Amygdala (tissue), 56 donors: ENCODE measurements around the gene FYB1.

ENCODE experiments used
- DNase-seq, 56 donors: peaks; one replicate each; lab custom pipeline; 2025; lab: John Stamatoyannopoulos, UW

FYB1 gene

DNA sequence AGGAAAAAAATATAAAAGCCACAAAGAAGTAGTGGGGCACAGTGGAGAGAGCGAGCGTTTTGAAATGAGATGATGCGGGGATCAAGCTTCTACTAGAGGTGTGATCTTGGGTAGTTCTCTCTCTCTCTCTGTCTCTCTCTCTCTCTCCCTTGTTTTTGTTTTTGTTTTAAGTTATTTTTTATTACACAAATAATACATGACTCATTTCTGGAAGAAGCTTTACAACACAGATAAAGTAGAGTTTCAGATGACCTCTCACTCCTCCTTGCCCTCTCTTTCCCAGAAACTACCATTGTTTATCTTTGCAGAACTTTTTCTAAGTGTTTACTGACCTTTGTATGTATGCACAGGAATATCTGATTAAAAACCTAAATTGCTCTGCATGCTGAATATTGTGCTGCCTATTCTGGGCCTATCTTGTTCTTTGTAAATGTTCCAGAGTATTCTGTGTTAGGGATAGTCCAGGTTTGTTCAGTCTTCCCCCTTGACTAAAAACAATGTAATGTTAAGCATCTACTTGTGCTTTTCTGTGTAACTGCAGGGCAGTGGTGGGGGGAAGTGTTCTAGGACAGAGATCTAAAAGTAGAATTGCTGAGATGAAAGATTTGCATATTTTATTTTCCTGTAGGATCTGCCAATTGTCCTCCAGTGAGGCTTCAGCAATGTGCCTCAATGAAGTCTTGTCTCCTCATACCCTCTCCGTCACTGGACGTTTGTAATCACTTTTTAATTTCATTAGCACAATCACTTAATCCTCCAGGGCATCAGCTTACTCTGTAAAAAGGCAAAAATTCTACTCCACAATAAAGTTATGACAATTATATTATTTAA, 52.0 kb downstream of the FYB1 start:
- no peak for DNase-seq

DNA sequence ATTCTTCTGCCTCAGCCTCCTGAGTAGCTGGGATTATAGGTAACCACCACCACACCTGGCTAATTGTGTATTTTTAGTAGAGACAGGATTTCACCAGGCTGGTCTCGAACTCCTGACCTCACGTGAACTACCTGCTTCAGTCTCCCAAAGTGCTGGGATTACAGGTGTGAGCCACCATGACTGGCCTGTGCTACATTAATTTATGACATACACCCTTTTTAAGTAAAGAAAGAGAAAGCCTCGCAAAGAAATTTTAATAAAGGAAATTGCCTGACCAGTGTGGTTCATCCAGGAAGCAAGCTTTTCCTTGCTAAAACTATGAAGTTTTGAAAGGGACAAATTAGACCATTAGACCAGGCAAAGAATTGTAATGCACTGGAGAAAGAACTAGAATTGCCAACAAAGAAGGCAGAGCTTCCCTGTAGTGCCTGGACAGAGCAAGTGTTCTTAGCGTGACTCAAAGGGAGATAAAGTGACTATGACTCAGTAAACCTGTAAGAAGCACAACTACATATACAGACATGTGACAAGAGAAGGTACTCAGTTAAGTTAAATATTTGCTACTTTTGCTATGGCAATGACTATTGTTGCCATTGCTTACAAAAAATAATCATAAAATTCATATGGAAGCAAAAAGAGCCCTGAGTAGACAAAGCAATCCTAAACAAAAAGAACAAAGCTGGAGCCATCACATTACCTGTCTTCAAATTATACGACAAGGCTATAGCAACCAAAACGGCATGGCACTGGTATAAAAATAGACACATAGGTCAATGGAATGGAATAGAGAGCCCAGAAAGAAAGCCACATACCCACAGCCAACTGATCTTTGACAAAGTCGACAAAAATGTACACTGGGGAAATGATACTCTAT, 54.6 kb downstream of the FYB1 start:
- no peak for DNase-seq

DNA sequence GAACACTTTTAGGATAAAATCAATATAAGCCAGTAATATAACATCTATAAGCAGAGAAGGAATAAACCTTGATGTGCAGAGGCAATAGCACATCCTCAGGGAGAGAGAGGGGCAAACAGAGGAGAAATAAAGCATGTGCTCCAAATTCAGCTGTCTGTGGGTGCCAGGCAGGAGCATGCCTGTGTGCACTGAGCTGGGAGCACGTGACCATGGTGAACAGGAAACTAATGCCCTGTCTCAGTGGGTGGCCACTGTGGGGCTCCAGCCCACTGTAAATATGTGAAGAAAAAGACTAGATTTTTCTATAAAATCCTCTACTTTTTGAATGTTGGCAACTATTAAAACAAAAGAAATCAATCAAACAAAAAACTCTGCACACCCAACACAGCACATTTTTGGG, 55.3 kb downstream of the FYB1 start:
- DNase-seq = peak in 1 of 56 donors; percentile 0

DNA sequence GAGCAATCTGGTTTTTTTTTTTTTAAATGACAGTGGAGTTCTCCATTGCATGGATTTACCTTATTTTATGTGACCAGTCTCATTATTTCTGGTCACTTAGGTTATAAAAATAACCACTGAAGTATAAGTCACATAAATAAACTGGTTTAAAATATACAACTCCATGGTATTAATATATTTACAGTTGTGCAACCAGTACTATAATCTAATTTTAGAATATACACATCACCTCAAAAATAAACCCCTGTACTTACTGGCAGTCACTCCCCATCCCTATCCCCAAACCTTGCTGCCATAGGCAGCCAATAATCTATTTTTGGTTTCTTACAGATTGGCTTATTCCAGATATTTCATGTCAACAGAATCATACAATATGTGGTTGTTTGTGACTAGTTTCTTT, 57.8 kb downstream of the FYB1 start:
- DNase-seq = no peak

DNA sequence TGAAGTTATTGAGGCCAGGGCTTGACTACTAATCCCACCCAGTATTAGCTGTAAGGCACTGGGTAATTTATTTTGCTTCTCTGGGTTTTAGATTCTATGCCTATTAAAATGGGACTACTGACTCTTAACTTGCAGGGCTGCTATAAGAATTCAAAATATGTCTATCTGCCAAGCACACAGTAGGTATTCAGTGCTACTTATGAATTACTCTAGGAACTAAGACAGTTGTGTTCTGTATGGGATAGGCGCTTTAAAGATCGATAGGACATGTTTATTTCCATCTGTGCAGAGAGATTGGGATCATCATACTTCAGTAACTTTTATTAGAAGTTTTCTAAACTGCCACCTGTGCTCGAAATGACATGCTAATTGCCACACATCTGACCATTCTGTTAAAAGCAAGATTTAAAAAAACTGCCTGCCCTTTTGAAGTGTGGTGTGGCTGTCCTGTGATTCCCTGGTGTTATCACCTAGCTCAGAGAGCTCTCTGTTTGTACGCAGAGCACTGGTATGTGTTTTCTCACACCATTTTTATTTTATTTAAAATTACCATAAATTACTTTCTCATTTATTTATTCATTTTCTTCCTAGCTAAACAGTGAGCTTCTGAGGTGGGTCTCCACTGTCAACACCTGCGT, 58.7 kb downstream of the FYB1 start:
- DNase-seq = no peak

DNA sequence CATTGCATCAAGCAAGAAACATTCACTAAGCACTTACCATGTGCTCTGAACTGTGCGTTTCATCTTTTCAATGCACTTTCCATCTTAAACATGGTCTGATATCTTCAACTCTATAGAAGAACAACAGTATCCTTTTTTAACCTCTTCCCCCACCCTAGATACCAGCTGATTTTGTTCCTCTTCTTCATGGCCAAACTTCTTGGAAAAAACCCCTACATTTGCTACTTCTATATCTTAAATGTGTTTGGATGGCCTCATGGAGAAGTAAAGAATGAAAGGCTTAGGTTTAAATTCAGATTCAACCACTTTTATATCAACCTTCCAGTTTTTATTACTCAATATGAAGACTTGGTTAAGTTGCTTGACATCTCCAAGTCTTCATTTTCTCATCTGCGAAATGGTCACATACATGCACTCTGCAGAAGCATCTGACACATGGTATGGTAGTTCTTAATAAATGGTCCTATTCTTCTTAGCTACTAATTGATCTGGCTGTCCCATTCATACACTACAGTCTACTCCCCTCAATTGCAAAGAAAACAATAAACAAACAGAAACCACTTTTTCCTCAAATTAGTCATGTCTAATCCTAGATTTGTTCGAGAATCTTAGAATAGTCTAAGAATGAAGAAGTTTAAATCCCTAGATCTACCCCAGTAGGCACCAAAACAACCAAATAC, 59.4 kb downstream of the FYB1 start:
- DNase-seq = no peak

DNA sequence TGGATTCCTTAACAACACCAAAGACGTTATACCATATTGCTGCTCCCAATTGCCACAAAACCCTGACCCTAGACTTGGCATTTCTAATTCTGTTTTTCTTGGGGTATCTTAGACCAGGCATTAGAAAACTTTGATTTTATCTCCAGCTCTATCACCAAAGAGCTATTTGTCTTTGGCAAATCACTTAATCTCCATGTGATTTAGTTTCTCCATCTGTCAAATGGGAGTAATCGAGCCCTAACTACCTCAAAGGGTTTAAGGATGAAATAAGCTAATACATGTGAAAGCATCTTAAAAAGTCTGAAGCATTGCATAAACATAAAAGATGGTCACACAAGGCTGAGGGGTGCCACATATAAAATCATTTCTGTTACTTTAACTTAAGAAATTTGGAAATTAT, 60.6 kb downstream of the FYB1 start:
- no peak for DNase-seq

DNA sequence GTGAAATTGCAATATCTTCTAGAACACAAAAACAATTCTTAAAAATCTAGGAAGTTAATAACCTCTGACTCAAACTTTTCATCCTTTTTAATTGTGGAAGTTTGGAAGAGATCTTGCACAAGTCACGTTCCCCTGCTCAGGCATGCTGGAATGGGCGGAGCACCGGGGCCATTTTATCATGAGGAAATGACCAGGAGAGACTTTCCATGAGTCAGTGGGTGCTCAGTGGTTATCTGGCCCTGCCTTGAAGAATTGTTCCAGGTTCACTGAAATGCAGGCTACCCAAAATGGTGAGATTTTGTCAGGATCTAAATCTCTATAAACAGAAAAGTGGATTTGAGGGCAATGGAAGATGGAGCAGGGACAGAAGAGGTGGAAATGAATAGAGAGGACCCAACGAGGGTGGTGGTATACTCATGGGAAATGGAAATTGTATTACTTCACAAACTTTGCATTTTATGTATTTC, 61.2 kb downstream of the FYB1 start:
- no peak for DNase-seq

DNA sequence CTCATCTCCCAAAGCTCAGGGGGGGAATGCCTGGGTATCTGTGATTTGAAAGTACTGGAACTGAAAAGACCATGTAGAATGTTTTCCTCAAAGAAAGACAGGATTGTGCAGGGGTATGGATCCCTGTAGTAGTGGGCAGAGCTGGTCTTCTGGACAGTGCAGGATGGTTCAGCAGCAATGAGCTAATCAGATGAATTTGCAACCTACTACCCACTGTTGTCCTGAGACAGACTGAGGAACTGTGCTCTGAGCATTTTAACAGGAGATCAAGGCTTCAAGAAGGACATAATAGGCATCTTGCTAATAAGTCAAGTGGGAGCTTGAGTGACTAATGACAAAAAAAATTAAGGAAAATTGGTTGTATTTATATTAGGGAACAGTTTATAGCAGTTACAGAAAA, 61.7 kb downstream of the FYB1 start:
- no peak for DNase-seq

DNA sequence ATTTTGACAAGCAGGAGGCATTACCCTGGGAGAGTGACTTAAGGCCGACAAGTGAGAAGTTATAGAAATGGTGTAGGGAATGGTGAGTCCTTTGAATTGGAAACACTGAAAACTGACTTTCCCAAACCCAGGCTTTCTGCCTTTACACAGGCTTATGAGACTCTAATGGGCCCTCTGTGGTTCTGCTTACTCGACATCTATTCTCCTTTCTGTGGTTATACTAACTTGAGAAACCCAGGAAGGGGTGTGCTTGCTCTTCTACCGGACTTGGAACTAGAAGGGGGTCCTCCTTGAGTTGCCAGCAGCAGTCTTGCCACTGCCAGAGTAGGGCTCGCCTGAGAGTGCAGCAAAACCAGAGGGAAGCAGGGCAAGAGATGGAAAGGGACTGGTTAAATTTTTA, 63.3 kb downstream of the FYB1 start:
- no peak for DNase-seq

DNA sequence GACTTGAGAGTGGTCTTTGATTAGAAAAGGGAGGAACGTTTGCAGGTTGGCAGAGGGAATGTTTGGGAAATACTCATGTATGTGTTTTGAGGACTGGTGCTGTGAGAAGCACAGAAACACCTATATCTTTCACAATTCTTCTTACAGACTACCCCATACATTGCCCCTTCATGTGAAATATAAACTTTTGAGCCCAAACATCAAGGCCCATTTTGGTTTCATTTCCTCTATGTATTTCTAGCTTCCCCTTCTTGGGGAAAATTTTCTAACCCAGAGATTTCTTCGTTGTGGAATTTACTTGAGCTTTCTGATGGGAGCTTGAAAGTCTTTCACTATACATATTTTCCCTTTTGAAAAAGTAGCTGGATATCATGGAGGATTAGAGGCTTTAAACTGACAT, 67.6 kb downstream of the FYB1 start:
- no peak for DNase-seq

DNA sequence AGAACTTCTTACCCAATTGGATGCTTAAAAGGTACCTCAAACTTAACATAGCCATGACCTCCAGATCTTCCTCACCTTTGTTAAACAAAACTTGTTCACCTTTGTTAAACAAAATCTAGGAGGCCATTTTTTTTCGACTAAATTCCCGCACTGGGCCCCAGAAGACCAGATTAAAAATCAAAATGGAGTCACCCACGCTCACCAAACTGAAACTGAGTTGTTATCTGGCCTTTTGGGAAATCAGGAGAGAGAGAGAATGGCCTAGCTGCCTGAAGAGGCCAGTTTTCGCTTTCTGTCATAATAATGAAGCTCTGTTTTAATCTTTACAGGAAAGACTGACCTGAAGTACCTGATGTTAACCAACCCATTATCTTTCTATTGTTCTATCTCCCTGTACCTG, 69.4 kb downstream of the FYB1 start:
- DNase-seq = no peak

DNA sequence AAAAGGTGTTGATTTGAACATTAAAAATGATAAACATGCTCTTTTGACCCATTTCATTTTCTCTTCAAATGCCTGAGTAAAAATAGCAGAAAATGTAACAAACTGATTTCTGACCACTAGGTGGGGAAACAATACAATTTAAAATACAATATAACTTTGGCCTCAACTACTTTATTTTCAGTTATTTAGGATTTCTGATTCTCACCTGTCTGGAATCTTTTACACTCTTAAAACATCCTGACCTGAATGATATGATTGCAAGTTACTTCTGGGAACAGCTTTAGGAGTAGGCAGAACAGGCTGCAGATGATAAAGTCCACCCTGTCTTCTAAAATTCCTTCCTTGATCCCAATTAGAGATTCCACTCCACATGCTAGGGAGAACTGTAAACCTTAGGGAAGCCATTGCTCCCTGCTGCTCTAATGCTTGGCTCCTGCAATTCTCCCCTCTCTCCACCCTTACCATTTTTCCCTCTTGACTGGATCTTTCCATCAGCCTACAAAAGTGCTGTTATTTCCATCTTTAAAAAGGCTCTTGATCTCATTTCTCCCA, 70.3 kb downstream of the FYB1 start:
- no peak for DNase-seq

DNA sequence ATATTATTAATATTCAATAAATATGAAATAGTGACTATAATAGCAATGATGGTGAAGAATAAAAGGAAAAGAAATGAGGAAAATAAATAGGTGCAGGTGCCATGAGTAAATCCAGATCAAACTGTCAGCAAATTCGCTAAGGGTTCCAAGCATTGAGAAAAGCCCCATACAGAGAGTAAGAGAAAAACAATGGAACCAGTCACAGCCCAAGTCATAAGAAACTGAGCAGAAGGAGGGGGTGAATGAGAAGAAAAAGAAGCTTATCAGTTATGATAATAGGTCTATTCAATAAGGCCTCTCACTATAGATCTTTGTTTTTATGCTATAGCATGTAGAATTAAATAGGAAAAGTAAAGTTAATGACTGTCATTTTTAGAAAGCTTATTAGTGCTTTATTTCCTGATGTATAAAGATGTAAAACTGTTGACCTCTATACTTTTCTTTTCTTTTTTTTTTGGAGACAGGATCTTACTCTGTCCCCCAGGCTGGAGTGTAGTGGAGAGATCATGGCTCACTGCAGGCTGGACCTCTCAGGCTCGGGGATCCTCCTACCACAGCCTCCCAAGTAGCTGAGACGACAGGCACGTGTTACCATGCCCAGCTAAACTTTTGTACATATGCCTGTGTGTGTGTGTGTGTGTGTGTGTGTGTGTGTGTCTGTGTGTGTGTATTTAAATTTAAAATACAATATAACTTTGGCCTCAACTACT, 72.4 kb downstream of the FYB1 start:
- DNase-seq = peak in 1 of 56 donors; percentile 5

DNA sequence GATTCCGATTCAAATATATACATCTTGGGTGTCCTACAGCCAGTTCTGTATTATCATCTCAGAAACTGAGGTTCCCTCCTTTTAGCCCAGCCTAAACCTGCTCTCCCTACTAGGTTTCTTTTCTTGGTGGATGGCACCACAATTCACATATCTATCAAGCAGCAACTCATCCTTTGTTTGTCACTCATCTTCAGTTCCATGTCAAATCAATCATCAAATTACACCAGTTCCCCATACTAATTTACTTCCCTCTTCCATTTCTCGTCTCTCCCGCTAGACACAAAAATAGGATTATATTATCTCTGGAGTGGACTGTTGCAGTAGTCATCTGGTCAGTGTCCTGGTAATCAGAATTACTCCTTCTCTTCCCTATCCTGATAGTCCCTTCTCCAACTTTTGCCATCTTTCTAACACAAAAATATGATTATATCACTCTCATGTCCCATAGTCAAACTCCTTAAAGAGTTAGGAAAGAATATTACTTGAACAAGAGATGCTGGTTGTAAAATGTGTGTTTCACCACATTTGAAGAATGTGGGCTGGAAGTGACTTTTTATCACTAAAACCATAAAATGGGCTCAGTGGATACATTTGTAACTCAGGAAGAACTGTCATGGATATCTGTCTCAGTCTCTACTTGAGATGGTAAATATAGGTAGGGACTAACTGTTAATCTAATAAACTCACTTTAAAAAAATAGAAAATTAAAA, 76.1 kb downstream of the FYB1 start:
- DNase-seq = no peak

DNA sequence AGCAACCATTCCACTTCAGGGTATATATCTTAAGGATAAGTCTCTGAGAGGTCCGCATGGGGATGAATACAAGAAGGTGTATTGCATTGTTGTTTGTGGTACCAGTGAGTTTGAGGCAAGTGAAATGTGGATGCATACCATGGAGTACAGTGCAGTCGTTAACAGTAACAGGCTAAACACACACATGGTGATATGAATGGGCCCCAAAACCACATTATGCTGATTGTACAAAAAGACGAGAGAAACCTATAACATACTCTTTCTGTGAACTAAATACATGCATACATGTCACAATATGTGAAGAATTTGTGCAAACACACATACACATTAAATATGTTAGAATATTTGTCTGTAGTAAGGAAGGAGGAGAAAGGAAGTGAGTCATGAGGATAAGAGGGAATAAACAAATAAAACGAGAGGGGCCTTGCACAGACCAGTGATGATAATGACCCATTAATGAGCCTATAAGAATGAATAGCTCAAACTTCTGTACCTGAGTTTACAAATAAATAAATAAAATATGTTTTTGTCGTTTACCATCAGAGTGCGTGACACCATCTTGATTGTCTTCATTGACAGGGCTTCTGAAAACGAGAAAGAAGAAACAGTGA, 78.7 kb downstream of the FYB1 start:
- no peak for DNase-seq

DNA sequence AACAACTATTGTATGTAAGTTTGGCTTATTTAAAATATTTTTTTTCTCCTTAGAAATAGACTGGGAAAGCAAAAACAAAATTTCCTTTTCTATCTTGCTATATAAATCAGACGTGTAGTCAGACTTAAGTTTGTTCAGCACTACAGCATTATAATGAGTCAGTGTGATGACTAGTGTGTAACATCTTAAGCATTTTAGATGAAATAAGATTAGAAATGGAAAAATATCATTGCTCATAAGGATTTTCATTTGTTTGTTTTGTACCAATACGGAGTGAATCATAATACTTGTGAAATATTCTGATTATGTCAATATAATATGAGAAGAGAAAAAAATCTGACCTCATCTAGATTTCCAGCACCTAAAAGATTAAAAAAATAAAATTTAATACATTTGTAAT, 80.5 kb downstream of the FYB1 start:
- DNase-seq = no peak

DNA sequence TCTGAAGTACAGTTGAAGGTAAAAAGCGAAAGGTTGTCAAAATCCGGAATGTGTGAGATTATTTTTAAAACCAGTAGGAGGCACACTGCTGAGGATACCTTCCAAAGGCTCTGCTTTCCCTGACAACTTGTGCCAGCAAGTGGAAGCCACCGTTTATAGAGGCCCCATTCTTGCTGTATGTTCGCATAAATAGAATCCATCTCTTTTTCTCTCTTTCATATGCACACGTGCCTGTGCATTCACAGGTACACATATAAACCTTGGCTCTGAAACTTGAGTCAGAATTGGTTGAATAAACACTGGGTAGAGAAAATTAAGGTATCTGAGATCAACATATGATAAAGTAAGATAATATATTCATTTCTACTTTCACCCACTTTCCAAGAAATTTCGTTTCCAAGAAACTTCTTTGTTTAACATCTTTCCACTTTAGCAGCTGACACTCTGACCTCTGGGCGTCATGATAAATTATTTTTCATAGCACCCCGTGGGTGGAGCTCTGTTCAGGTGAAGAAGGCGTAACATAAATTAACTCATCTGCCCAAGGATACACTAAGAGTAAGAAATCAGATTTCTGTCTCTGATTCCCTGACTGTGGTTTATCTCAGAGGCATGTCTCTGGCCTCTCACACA, 81.4 kb downstream of the FYB1 start:
- no peak for DNase-seq
